Activated CD8-positive, alpha-beta memory T cell treated with anti-CD3 and anti-CD28 coated beads for 4 hours (primary cell): Measurements from ENCODE around the gene PEPD.

ENCODE experiments used
- DNase-seq, 2 donors: peaks; one replicate each; pipeline ENCODE4 v3.0.0-alpha.2; 2020; ENCODE audit warnings: low read depth in 2 of 2

Gene PEPD

GRCh38 chr19:33395561-33396550 lies 125.7 kb downstream of the PEPD start:
- no peak for DNase-seq

- DNase-seq, result no peak
These were observed 126.6 kb downstream of the PEPD start for GRCh38 chr19:33394723-33395560.

GRCh38 chr19:33394006-33394722 lies 127.4 kb downstream of the PEPD start:
- DNase-seq, result no peak

- no peak for DNase-seq
These were observed 128.1 kb downstream of the PEPD start for GRCh38 chr19:33393286-33394005.

- DNase-seq, result no peak
These were observed 129.0 kb downstream of the PEPD start for GRCh38 chr19:33392341-33393285.

GRCh38 chr19:33391631-33392249 lies 129.9 kb downstream of the PEPD start:
- DNase-seq, result no peak

GRCh38 chr19:33390908-33391630 lies 130.5 kb downstream of the PEPD start:
- no peak for DNase-seq

- DNase-seq, result no peak
These were observed 131.3 kb downstream of the PEPD start for GRCh38 chr19:33390101-33390907.

- DNase-seq, result no peak
These were observed 132.0 kb downstream of the PEPD start for GRCh38 chr19:33389421-33390100.

- no peak for DNase-seq
These were observed 132.7 kb downstream of the PEPD start for GRCh38 chr19:33388725-33389420.

- no peak for DNase-seq
These were observed 133.3 kb downstream of the PEPD start for GRCh38 chr19:33388231-33388724.

- DNase-seq, result no peak
These were observed 134.0 kb downstream of the PEPD start for GRCh38 chr19:33387351-33388230.

- DNase-seq, result no peak
These were observed 135.2 kb downstream of the PEPD start for GRCh38 chr19:33386361-33386858.

GRCh38 chr19:33385956-33386355 lies 135.6 kb downstream of the PEPD start:
- DNase-seq, result no peak

- DNase-seq, result no peak
These were observed 136.6 kb downstream of the PEPD start for GRCh38 chr19:33384983-33385382.
